Trophoblast cell (in vitro differentiated cells and primary cell): ENCODE data around the gene PALM3.

Experiments
- DNase-seq, 2 donors: peaks; one replicate each; pipeline ENCODE4 v3.0.0-alpha.2; 2016
- H2AFZ ChIP-seq: 2 replicates; pipeline ENCODE4 v1.6.1; 2013; ENCODE audit warnings: low read length, moderate library complexity, mild to moderate bottlenecking; ENCODE audit not compliant: insufficient read depth, poor library complexity
- H2AK5ac ChIP-seq: 2 replicates; pipeline ENCODE4 v1.6.1; 2013; ENCODE audit warnings: mild to moderate bottlenecking, low read length
- H2BK120ac ChIP-seq: 2 replicates; pipeline ENCODE4 v1.6.1; 2013; ENCODE audit warnings: low read length, mild to moderate bottlenecking, moderate library complexity; ENCODE audit not compliant: insufficient read depth, poor library complexity
- H2BK12ac ChIP-seq: 2 replicates; pipeline ENCODE4 v1.6.1; 2013; ENCODE audit warnings: mild to moderate bottlenecking, low read length, moderate library complexity
- H2BK5ac ChIP-seq: 2 replicates; pipeline ENCODE4 v1.6.1; 2013; ENCODE audit warnings: low read length, low read depth, moderate library complexity, mild to moderate bottlenecking; ENCODE audit not compliant: poor library complexity
- H3K14ac ChIP-seq: 2 replicates; pipeline ENCODE4 v1.6.1; 2013; ENCODE audit warnings: mild to moderate bottlenecking, low read length
- H3K18ac ChIP-seq: 2 replicates; pipeline ENCODE4 v1.6.1; 2013; ENCODE audit warnings: mild to moderate bottlenecking, low read length
- H3K23ac ChIP-seq: 2 replicates; pipeline ENCODE4 v1.6.1; 2013; ENCODE audit warnings: low read length
- H3K27ac ChIP-seq: 2 replicates; pipeline ENCODE4 v1.5.1; 2013; ENCODE audit warnings: low read depth, mild to moderate bottlenecking, inconsistent platforms, low read length, moderate library complexity
- H3K27me3 ChIP-seq: 2 replicates; pipeline ENCODE4 v1.6.1; 2013; ENCODE audit warnings: inconsistent platforms, mild to moderate bottlenecking, low read length, moderate library complexity; ENCODE audit not compliant: insufficient read depth
- H3K36me3 ChIP-seq, 2 experiments: 1 replicate in 1 of 2; 2 replicates in 1 of 2; pipeline ENCODE4 v1.6.1; 2013; ENCODE audit warnings: low read length in 2 of 2, mild to moderate bottlenecking in 2 of 2, moderate library complexity in 1 of 2; ENCODE audit not compliant: insufficient read depth in 2 of 2, control insufficient read depth in 1 of 2
- H3K4ac ChIP-seq: 2 replicates; pipeline ENCODE4 v1.6.1; 2013; ENCODE audit warnings: low read depth, mild to moderate bottlenecking, low read length, moderate library complexity
- H3K4me1 ChIP-seq, 2 experiments: 1 replicate in 1 of 2; 2 replicates in 1 of 2; pipeline ENCODE4 v1.6.1; 2013; ENCODE audit warnings: low read length in 2 of 2, mild to moderate bottlenecking in 2 of 2, moderate library complexity in 1 of 2; ENCODE audit not compliant: insufficient read depth in 2 of 2, control insufficient read depth in 1 of 2
- H3K4me2 ChIP-seq: 2 replicates; pipeline ENCODE4 v1.6.1; 2013; ENCODE audit warnings: inconsistent platforms, mild to moderate bottlenecking, low read length, moderate library complexity
- H3K4me3 ChIP-seq: 2 replicates; pipeline ENCODE4 v1.5.1; 2013; ENCODE audit warnings: mild to moderate bottlenecking, low read depth, low read length, inconsistent platforms
- H3K79me1 ChIP-seq: one replicate; pipeline ENCODE4 v1.6.1; 2013; ENCODE audit warnings: low read length
- H3K79me2 ChIP-seq: 2 replicates; pipeline ENCODE4 v1.6.1; 2013; ENCODE audit warnings: low read length, mild to moderate bottlenecking; ENCODE audit not compliant: control insufficient read depth, insufficient read depth, poor library complexity
- H3K9ac ChIP-seq: 2 replicates; pipeline ENCODE4 v1.6.1; 2013; ENCODE audit warnings: mild to moderate bottlenecking, low read length
- H3K9me3 ChIP-seq: 2 replicates; pipeline ENCODE4 v1.6.1; 2013; ENCODE audit warnings: low read depth, mild to moderate bottlenecking, control low read depth, inconsistent platforms, low read length; ENCODE audit not compliant: insufficient read depth
- H4K12ac ChIP-seq: 2 replicates; pipeline ENCODE4 v1.6.1; 2013; ENCODE audit warnings: low read depth, mild to moderate bottlenecking, low read length, moderate library complexity
- H4K8ac ChIP-seq: 2 replicates; pipeline ENCODE4 v1.6.1; 2013; ENCODE audit warnings: low read depth, mild to moderate bottlenecking, low read length, moderate library complexity
- H4K91ac ChIP-seq: one replicate; pipeline ENCODE4 v1.6.1; 2013; ENCODE audit warnings: low read depth, mild to moderate bottlenecking, low read length, moderate library complexity
- WGBS: extraction: QIAGEN DNeasy Blood & Tissue Kit; methylation state at CpG from one replicate; pipeline ENCODE4 v1.1.7; 2013; ENCODE audit warnings: missing lambda C conversion rate; ENCODE audit not compliant: insufficient read length, insufficient coverage; ENCODE audit errors: extremely low coverage; 5-methylcytosine and 5-hydroxymethylcytosine counted together

PALM3 gene

GRCh38 chr19:14015524-14016035 is 46.3 kb downstream of the PALM3 start:
- H4K12ac ChIP-seq: no peak overlapping the region
- H4K91ac ChIP-seq: no peak overlapping the region
- no peaks in the 10 kb centered on the region for H3K9me3 ChIP-seq
- no peak overlapping the region for H3K4me2 ChIP-seq
- WGBS: no CpG with 5 or more reads among the region's 8 CpGs
- H3K27me3 ChIP-seq: no peaks in the 10 kb centered on the region
- no peak overlapping the region for H4K8ac ChIP-seq
- H3K79me2 ChIP-seq: no peaks in the 10 kb centered on the region
- H2AK5ac ChIP-seq: no peak overlapping the region
- H3K79me1 ChIP-seq: no peaks in the 10 kb centered on the region
- peak in 1 of 2 donors; percentile 8 for DNase-seq
- no peak overlapping the region for H3K4me3 ChIP-seq
- no peak overlapping the region for H3K27ac ChIP-seq
- no peak overlapping the region for H2BK5ac ChIP-seq
- no peak overlapping the region for H2AFZ ChIP-seq
- no peak overlapping the region for H2BK12ac ChIP-seq
- H3K36me3 ChIP-seq: no peaks in the 10 kb centered on the region
- H3K23ac ChIP-seq: no peak overlapping the region
- no peak overlapping the region for H3K4ac ChIP-seq
- H3K14ac ChIP-seq: no peak overlapping the region
- no peak overlapping the region for H2BK120ac ChIP-seq
- H3K18ac ChIP-seq: no peak overlapping the region
- H3K9ac ChIP-seq: no peak overlapping the region
- H3K4me1 ChIP-seq: peaks cover 0 to 2% of the 10 kb centered on the region in 2 experiments

GRCh38 chr19:14012378-14012915 is 49.4 kb downstream of the PALM3 start:
- WGBS: no CpG with 5 or more reads among the region's 2 CpGs
- Histone ChIP-seq H3K14ac (no peak overlapping the region), H3K9ac (no peak overlapping the region)

GRCh38 chr19:14006766-14007562 is 54.9 kb downstream of the PALM3 start:
- Histone ChIP-seq H3K9ac (peak overlapping the region; percentile 86), H3K23ac (no peak overlapping the region), H3K4me3 (peak overlapping the region; percentile 74), H3K9me3 (peaks cover 2% of the 10 kb centered on the region), H2AK5ac (peak overlapping the region; percentile 43), H2BK120ac (peak overlapping the region; percentile 82), H4K12ac (peak overlapping the region; percentile 93), H2AFZ (peak overlapping the region; percentile 83), H3K79me1 (peaks cover 9% of the 10 kb centered on the region), H3K4ac (peak overlapping the region; percentile 82), H3K79me2 (peaks cover 5% of the 10 kb centered on the region), H3K14ac (peak overlapping the region; percentile 95), H2BK12ac (no peak overlapping the region), H3K36me3 (no peaks in the 10 kb centered on the region), H3K27ac (peak overlapping the region; percentile 71), H4K8ac (peak overlapping the region; percentile 91), H2BK5ac (peak overlapping the region; percentile 86), H3K4me1 (peaks cover 8 to 10% of the 10 kb centered on the region in 2 experiments), H4K91ac (peak overlapping the region; percentile 89), H3K4me2 (peak overlapping the region; percentile 71), H3K18ac (peak overlapping the region; percentile 56), H3K27me3 (no peaks in the 10 kb centered on the region)
- peak; percentile 62 to 83 for DNase-seq
- WGBS: no CpG with 5 or more reads among the region's 56 CpGs

More at GRCh38 chr19:14012378-14012915, 49.4 kb downstream of the PALM3 start:
- no peak overlapping the region for H3K4me3 ChIP-seq
- H3K79me2 ChIP-seq: no peaks in the 10 kb centered on the region
- no peak overlapping the region for H4K8ac ChIP-seq
- no peak overlapping the region for H2BK12ac ChIP-seq
- no peak overlapping the region for H3K23ac ChIP-seq
- no peaks in the 10 kb centered on the region for H3K36me3 ChIP-seq
- no peak overlapping the region for H3K18ac ChIP-seq
- H4K12ac ChIP-seq: no peak overlapping the region
- no peaks in the 10 kb centered on the region for H3K9me3 ChIP-seq
- no peak overlapping the region for H2BK5ac ChIP-seq
- no peak overlapping the region for H3K27ac ChIP-seq
- H3K4ac ChIP-seq: no peak overlapping the region
- H3K79me1 ChIP-seq: no peaks in the 10 kb centered on the region
- no peak overlapping the region for H2AFZ ChIP-seq
- no peak overlapping the region for H2AK5ac ChIP-seq
- no peak overlapping the region for H2BK120ac ChIP-seq
- H3K4me1 ChIP-seq: peaks cover 5% of the 10 kb centered on the region in 2 experiments
- DNase-seq: no peak
- no peak overlapping the region for H3K4me2 ChIP-seq
- no peaks in the 10 kb centered on the region for H3K27me3 ChIP-seq
- no peak overlapping the region for H4K91ac ChIP-seq

- peaks cover 9% of the 10 kb centered on the region for H3K79me1 ChIP-seq
- H3K4me2 ChIP-seq: peak within 1 kb of the TSS; percentile 71
- no peak within 1 kb of the TSS for H2BK12ac ChIP-seq
- H2BK120ac ChIP-seq: peak within 1 kb of the TSS; percentile 82
- H3K18ac ChIP-seq: peak within 1 kb of the TSS; percentile 89
- peaks cover 2% of the 10 kb centered on the region for H3K9me3 ChIP-seq
- H2AK5ac ChIP-seq: peak within 1 kb of the TSS; percentile 43
- peaks cover 5% of the 10 kb centered on the region for H3K79me2 ChIP-seq
- H3K27me3 ChIP-seq: no peaks in the 10 kb centered on the region
- H2BK5ac ChIP-seq: peak within 1 kb of the TSS; percentile 86
- H3K27ac ChIP-seq: peak within 1 kb of the TSS; percentile 78
- peak within 1 kb of the TSS; percentile 93 for H4K12ac ChIP-seq
- peak; percentile 100 for DNase-seq
- peak within 1 kb of the TSS; percentile 82 for H3K4ac ChIP-seq
- H3K23ac ChIP-seq: no peak within 1 kb of the TSS
- peak within 1 kb of the TSS; percentile 83 for H2AFZ ChIP-seq
- H3K4me3 ChIP-seq: peak within 1 kb of the TSS; percentile 90
- H3K4me1 ChIP-seq: peaks cover 8 to 14% of the 10 kb centered on the region in 2 experiments
- H3K14ac ChIP-seq: peak within 1 kb of the TSS; percentile 95
- H3K9ac ChIP-seq: peak within 1 kb of the TSS; percentile 86
- peak within 1 kb of the TSS; percentile 91 for H4K8ac ChIP-seq
- H4K91ac ChIP-seq: peak within 1 kb of the TSS; percentile 91
- H3K36me3 ChIP-seq: no peaks in the 10 kb centered on the region
- no CpG with 5 or more reads among the region's 58 CpGs for WGBS
Observed at GRCh38 chr19:14006085-14006765, 55.7 kb downstream of the PALM3 start, which contains the start of gene RFX1. Gene RFX1 (minus strand): TSS chr19:14006320. CDS start chr19:13993843, 12,477 bp downstream.
